Caki2 (cell line): ENCODE data around the gene AHCYL2. TPM values are rescaled to one million over a fixed set of nuclear protein-coding genes. Genes with fewer than 3 reads are reported as not detected.
"Not testable (repeated sequence)": the region's sequence is repeated elsewhere in the genome, so short reads cannot be mapped to it uniquely, and the experiment has no call there.

Experiments used
- DNase-seq: peaks from one replicate; pipeline ENCODE4 v3.0.0-alpha.2; 2015; ENCODE audit warnings: low read depth
- in situ Hi-C: cut with HindIII; loops from 2 replicates; pipeline ENCODE4 v1.10.0; 2016; ENCODE audit warnings: low sequenced_read_pairs, low pct_unique_long_range_greater_than_20kb, mixed read lengths
- total RNA-seq: library from RNA; depleted of rRNA; stranded (reverse); fragments of >200 nt; shearing (Covaris generic); gene quantifications from 2 replicates; pipeline ENCODE4 v1.2.3, GENCODE V29; 2014; ENCODE audit warnings: low replicate concordance

AHCYL2 gene
- total RNA-seq, 1 experiment from 2014 or later: 3.9 TPM

GRCh38 chr7:129270077-129270476, 45.2 kb downstream of the AHCYL2 start:
- in situ Hi-C loops: no loop called here
- no peak for DNase-seq

GRCh38 chr7:129271500-129272355, 46.9 kb downstream of the AHCYL2 start:
- peak; percentile 55 for DNase-seq

GRCh38 chr7:129273936-129274335, 49.1 kb downstream of the AHCYL2 start:
- in situ Hi-C loops: no loop called here
- no peak for DNase-seq

More at GRCh38 chr7:129271500-129272355, 46.9 kb downstream of the AHCYL2 start:
- in situ Hi-C loops: no loop called here

- no peak for DNase-seq
- in situ Hi-C loops: no loop called here
Measured at GRCh38 chr7:129277629-129278028, 52.8 kb downstream of the AHCYL2 start.

- in situ Hi-C loops: no loop called here
- DNase-seq: no peak
Measured at GRCh38 chr7:129278688-129279087, 53.9 kb downstream of the AHCYL2 start.

- DNase-seq: no peak
- in situ Hi-C loops: no loop called here
Measured at GRCh38 chr7:129279757-129280156, 54.9 kb downstream of the AHCYL2 start.

GRCh38 chr7:129281163-129281562, 56.3 kb downstream of the AHCYL2 start:
- no peak for DNase-seq
- in situ Hi-C loops: no loop called here

- in situ Hi-C loops: no loop called here
- no peak for DNase-seq
Measured at GRCh38 chr7:129282865-129283264, 58.0 kb downstream of the AHCYL2 start.

- in situ Hi-C loops: no loop called here
- DNase-seq: no peak
Measured at GRCh38 chr7:129283936-129284335, 59.1 kb downstream of the AHCYL2 start.

- in situ Hi-C loops: no loop called here
Measured at GRCh38 chr7:129285111-129285510, 60.3 kb downstream of the AHCYL2 start.

GRCh38 chr7:129292861-129293260, 68.0 kb downstream of the AHCYL2 start:
- in situ Hi-C loops: no loop called here

More at GRCh38 chr7:129285111-129285510, 60.3 kb downstream of the AHCYL2 start:
- DNase-seq: no peak

GRCh38 chr7:129295015-129295423, 70.2 kb downstream of the AHCYL2 start:
- in situ Hi-C loops: no loop called here
- no peak for DNase-seq

More at GRCh38 chr7:129292861-129293260, 68.0 kb downstream of the AHCYL2 start:
- DNase-seq: no peak

GRCh38 chr7:129298268-129298893, 73.6 kb downstream of the AHCYL2 start:
- DNase-seq: peak; percentile 29
- in situ Hi-C loops: no loop called here

- in situ Hi-C loops: no loop called here
- no peak for DNase-seq
Measured at GRCh38 chr7:129299889-129300288, 75.1 kb downstream of the AHCYL2 start.

GRCh38 chr7:129300299-129300698, 75.5 kb downstream of the AHCYL2 start:
- DNase-seq, in situ Hi-C loops: not testable (repeated sequence)

GRCh38 chr7:129307592-129307991, 82.8 kb downstream of the AHCYL2 start:
- no peak for DNase-seq
- in situ Hi-C loops: no loop called here

- in situ Hi-C loops: no loop called here
Measured at GRCh38 chr7:129308047-129308446, 83.2 kb downstream of the AHCYL2 start.

GRCh38 chr7:129311429-129311828, 86.6 kb downstream of the AHCYL2 start:
- in situ Hi-C loops: no loop called here
- no peak for DNase-seq

More at GRCh38 chr7:129308047-129308446, 83.2 kb downstream of the AHCYL2 start:
- DNase-seq: no peak

GRCh38 chr7:129313282-129313681, 88.5 kb downstream of the AHCYL2 start:
- in situ Hi-C loops: no loop called here

More at GRCh38 chr7:129313282-129313681, 88.5 kb downstream of the AHCYL2 start:
- no peak for DNase-seq
